ENCODE data around the gene ACAD8. TPM values are rescaled to one million over a fixed set of nuclear protein-coding genes. Genes with fewer than 3 reads are reported as not detected.

ACAD8 gene
- polyA plus RNA-seq, 1 of the 3 experiments (the other 2 are of a cell fraction) = 29.8 TPM

GRCh38 chr11:134245434-134245833, 7.9 kb upstream of the ACAD8 start (continued):
- no peak for TF ChIP-seq USF2 (IDR thresholded peaks at IDR 0.05; ENCODE audit: borderline replicate concordance, low read depth, low read length)

- no peaks in the 10 kb centered on the region for H3K79me2 ChIP-seq (ENCODE audit: insufficient read depth)
- CTCF ChIA-PET = interaction anchor here (0.7 to 3.2 kb wide), 3 partner anchors 22 to 290 kb away, joined by 3 to 14 read pairs (median 13); partner anchors contain the start of genes NCAPD3 and VPS26B
Measured at GRCh38 chr11:134246100-134246499, 7.3 kb upstream of the ACAD8 start.

GRCh38 chr11:134246678-134247077, 6.7 kb upstream of the ACAD8 start:
- Histone ChIP-seq H3K9ac (no peak overlapping the region), H2AFZ (ENCODE audit: low read depth) (no peak overlapping the region), H3K27ac (ENCODE audit: low read depth in 2 of 2, low read length in 1 of 2) (no peak overlapping the region), H4K20me1 (ENCODE audit: insufficient read depth) (no peaks in the 10 kb centered on the region), H3K79me2 (ENCODE audit: insufficient read depth) (peaks cover 4% of the 10 kb centered on the region), H3K9me3 (no peaks in the 10 kb centered on the region), H3K4me2 (no peak overlapping the region), H3K9me2 (no peaks in the 10 kb centered on the region), H3F3A (replicated peaks; ENCODE audit: insufficient read depth) (no peaks in the 10 kb centered on the region), H3K27me3 (ENCODE audit: insufficient read depth) (no peaks in the 10 kb centered on the region), H3K4me3 (ENCODE audit: low read depth in 2 of 2, low read length in 1 of 2) (no peak overlapping the region), H3K36me3 (replicated peaks in 1 of 2; ENCODE audit: control insufficient read depth in 1 of 2, insufficient read depth in 2 of 2, low read length in 1 of 2) (peaks cover 33 to 94% of the 10 kb centered on the region in 2 experiments), H3K4me1 (ENCODE audit: control insufficient read depth in 1 of 2, insufficient read depth in 2 of 2, low read depth in 1 of 2, low read length in 1 of 2) (no peaks in the 10 kb centered on the region)
- POLR2A ChIA-PET = no interaction called here
- DNase-seq = no peak
- CTCF ChIA-PET = no interaction called here
- TF ChIP-seq CTCF (IDR thresholded peaks at IDR 0.05) (no peak), MEF2A (IDR thresholded peaks at IDR 0.05; ENCODE audit: borderline replicate concordance, low read depth) (no peak), PBX3 (IDR thresholded peaks at IDR 0.05) (no peak), USF1 (IDR thresholded peaks at IDR 0.05; ENCODE audit: borderline replicate concordance, low read depth) (no peak), POLR2AphosphoS5 (IDR thresholded peaks at IDR 0.05; ENCODE audit: low read depth, low read length) (no peak), EP300 (IDR thresholded peaks at IDR 0.05; ENCODE audit: borderline replicate concordance in 1 of 2, low read depth in 1 of 2, low read length in 1 of 2) (no peak)
- 92% methylated on average over 4 of the region's 4 CpGs for WGBS (ENCODE audit: low lambda C conversion rate)

More at GRCh38 chr11:134246100-134246499, 7.3 kb upstream of the ACAD8 start:
- Histone ChIP-seq H3K27me3 (ENCODE audit: insufficient read depth) (no peaks in the 10 kb centered on the region), H3K36me3 (replicated peaks in 1 of 2; ENCODE audit: control insufficient read depth in 1 of 2, insufficient read depth in 2 of 2, low read length in 1 of 2) (peaks cover 37 to 96% of the 10 kb centered on the region in 2 experiments), H3K4me2 (no peak overlapping the region), H3K9ac (no peak overlapping the region), H3K27ac (ENCODE audit: low read depth in 2 of 2, low read length in 1 of 2) (no peak overlapping the region), H3K9me2 (no peaks in the 10 kb centered on the region), H3F3A (replicated peaks; ENCODE audit: insufficient read depth) (no peaks in the 10 kb centered on the region), H2AFZ (ENCODE audit: low read depth) (no peak overlapping the region), H3K9me3 (no peaks in the 10 kb centered on the region), H3K4me3 (ENCODE audit: low read depth in 2 of 2, low read length in 1 of 2) (no peak overlapping the region), H4K20me1 (ENCODE audit: insufficient read depth) (no peaks in the 10 kb centered on the region), H3K4me1 (ENCODE audit: control insufficient read depth in 1 of 2, insufficient read depth in 2 of 2, low read depth in 1 of 2, low read length in 1 of 2) (no peaks in the 10 kb centered on the region; a peak in 1 of 4 replicates)
- POLR2A ChIA-PET = no interaction called here
- TF ChIP-seq EZH2phosphoT487 (IDR thresholded peaks at IDR 0.05; ENCODE audit: borderline replicate concordance, low read depth) (no peak), MEF2A (IDR thresholded peaks at IDR 0.05; ENCODE audit: borderline replicate concordance, low read depth) (no peak)
- DNase-seq = no peak
- 100% methylated on average over 2 of the region's 11 CpGs for WGBS (ENCODE audit: low lambda C conversion rate)

All from SK-N-SH (cell line).